GM19193 (cell line): ENCODE measurements around the gene LPP.

Source experiments
- POLR2A ChIP-seq: IDR thresholded peaks from 4 replicates; pipeline ENCODE4 v1.6.1; 2011; ENCODE audit not compliant: insufficient read depth, insufficient read length; ENCODE audit errors: extremely low read depth

LPP gene

GRCh38 chr3:188126934-188127333 lies 27.0 kb upstream of the LPP start:
- no peak for TF ChIP-seq POLR2A

GRCh38 chr3:188128905-188129304 lies 25.1 kb upstream of the LPP start:
- no peak for TF ChIP-seq POLR2A

- no peak for TF ChIP-seq POLR2A
Observed at GRCh38 chr3:188133219-188133618, 20.7 kb upstream of the LPP start.

DNA sequence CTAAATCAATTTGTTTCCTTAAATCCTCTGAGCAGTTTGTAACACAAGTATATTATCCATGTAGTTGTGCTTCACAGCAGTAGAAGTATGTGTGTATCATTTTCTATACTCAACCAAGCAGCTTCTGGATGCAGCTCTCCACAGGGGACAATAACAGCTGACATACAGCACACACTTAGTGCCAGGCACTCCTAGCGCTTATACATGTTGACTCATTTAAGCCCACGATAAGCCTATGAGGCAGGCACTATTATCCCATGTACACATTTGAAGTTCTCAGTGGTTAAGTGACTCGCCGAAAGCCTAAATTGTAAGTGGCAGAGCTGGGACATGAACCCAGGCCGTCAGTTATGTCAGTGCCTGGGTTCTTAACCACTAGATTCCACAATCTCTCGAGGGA lies 20.3 kb upstream of the LPP start:
- TF ChIP-seq POLR2A = no peak

GRCh38 chr3:188134079-188134478 lies 19.9 kb upstream of the LPP start:
- no peak for TF ChIP-seq POLR2A

- TF ChIP-seq POLR2A = no peak
Observed at GRCh38 chr3:188134856-188135255, 19.1 kb upstream of the LPP start.

DNA sequence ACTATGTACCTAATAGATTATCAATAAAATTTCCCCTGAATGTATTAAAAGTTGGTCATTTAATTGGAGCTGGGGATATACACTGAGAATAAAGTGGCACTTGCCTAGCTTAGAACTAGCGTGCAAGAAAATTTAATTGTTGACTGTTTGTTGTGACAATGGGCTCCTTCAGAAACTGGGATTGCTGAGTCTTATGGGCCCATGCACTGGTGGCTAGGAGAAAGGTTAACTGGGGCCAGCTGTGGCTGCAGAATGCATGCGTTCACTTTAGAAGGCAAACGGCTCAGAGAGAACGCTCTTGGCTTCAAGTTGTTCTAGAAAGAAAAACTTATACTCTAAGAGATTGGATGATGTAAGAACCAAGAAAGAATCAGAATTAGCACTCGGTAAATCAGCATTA lies 18.7 kb upstream of the LPP start:
- TF ChIP-seq POLR2A = no peak

- TF ChIP-seq POLR2A = no peak
Observed at GRCh38 chr3:188137051-188137450, 16.9 kb upstream of the LPP start.

DNA sequence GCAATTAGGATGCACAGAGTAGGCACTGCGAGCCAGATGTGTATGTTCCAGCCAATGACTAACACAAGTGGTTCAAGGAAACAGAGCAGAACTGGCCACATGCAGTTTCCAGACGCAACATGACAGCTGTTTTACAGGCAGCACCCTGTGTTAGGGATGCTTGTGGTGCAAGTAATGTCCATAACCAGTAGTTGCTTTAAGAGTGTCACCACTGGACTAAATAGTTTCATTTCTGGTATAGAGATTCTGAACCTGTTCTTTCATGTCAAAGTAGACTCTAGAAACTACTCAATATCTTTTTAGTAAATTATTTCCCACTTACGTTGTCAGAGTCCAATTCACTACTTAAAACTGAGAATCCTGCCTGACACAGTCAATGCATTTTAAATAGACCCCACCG lies 14.5 kb upstream of the LPP start:
- TF ChIP-seq POLR2A = no peak

DNA sequence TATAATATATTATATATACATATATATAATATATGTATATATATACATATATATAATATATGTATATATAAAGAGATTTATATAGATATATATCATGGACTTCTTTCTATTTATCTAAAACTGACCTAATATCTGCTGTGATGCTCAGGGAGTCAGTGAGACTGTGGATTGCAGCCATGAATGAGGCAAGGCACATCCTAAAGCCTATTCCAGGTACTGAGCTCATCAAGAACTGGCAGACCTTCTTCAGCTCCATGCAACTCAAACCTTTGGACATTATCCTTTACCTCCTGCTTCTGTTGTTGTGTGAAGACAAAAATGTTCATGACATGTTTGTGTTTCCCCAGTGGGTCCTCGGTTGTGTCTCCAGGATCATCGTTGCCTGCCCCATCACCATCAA lies 7.7 kb upstream of the LPP start:
- TF ChIP-seq POLR2A = no peak

GRCh38 chr3:188147782-188148181 lies 6.2 kb upstream of the LPP start:
- TF ChIP-seq POLR2A = no peak

- no peak for TF ChIP-seq POLR2A
Observed at GRCh38 chr3:188148318-188148717, 5.6 kb upstream of the LPP start.

- no peak for TF ChIP-seq POLR2A
Observed at GRCh38 chr3:188149587-188149986, 4.4 kb upstream of the LPP start.

- no peak for TF ChIP-seq POLR2A
Observed at GRCh38 chr3:188150982-188151381, 3.0 kb upstream of the LPP start.

GRCh38 chr3:188151438-188151837 lies 2.5 kb upstream of the LPP start:
- TF ChIP-seq POLR2A = no peak

GRCh38 chr3:188152660-188153436 lies 1.1 kb upstream of the LPP start:
- no peak for TF ChIP-seq POLR2A

DNA sequence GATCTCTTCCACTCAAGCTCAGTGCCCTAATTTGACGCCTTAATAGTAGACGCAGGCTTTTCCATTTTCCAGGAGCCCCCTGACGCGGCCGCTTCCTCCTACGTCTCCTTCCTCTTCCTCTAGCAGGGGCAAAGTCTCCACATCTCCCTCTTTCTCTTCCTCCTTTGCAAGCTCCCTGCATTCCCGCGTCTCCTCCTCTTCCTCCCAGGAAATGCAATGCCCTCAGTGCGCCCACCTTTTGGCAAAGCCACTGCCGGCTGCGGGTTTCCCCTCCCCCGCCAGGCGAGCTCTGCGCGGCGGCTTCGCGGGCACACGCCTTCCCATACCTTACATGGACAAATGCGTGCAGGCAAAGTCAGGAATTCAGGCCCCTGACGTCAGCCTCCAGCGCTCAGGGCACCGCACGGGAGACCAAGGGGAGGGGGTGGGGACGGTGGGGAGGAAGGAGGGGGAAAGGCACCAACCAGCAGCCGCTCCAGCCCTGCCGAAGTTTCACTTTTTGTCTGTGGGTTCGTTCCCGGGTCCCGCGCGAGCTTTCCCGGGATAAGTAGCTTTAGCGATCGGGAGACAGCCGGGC lies 432 bp upstream of the LPP start:
- TF ChIP-seq POLR2A = no peak

- TF ChIP-seq POLR2A = no peak
Observed at GRCh38 chr3:188154809-188155574, 1.0 kb downstream of the LPP start.
